ENCODE results near the gene VPS26C. TPM values are rescaled to one million over a fixed set of nuclear protein-coding genes. Genes with fewer than 3 reads are reported as not detected.

The VPS26C gene
- total RNA-seq, 1 experiment from 2014 or later: 46.2 TPM

GRCh38 chr21:37273911-37274690, 7.0 kb upstream of the VPS26C start:
- Histone ChIP-seq H2AFZ (no peak overlapping the region), H3K4me2 (no peak overlapping the region), H3K79me2 (ENCODE audit: low read depth) (no peaks in the 10 kb centered on the region), H3F3A (ENCODE audit: insufficient read depth, low read depth) (peaks cover 6% of the 10 kb centered on the region; the same call in 1 of the 2 replicates), H3K27me3 (ENCODE audit: insufficient read depth, low read depth) (no peaks in the 10 kb centered on the region), H4K20me1 (ENCODE audit: insufficient read depth) (no peaks in the 10 kb centered on the region), H3K9me3 (ENCODE audit: insufficient read depth, low read depth) (no peaks in the 10 kb centered on the region), H3K36me3 (ENCODE audit: low read depth) (no peaks in the 10 kb centered on the region), H3K27ac (no peak overlapping the region), H3K4me3 (no peak overlapping the region), H3K4me1 (replicated peaks; ENCODE audit: insufficient read depth) (peaks cover 15% of the 10 kb centered on the region), H3K9me2 (ENCODE audit: insufficient read depth) (no peaks in the 10 kb centered on the region)
- ChIA-PET POLR2A (ENCODE audit: unreplicated experiment) (interaction anchor here (0.5 to 0.6 kb wide), 2 partner anchors 92 to 100 kb away, joined by 4 read pairs; partner anchors contain the start of gene DYRK1A), CTCF (no interaction called here)
- intact Hi-C loops (cut with micrococcal nuclease; ENCODE audit: unreplicated experiment): no loop called here
- DNase-seq: no peak
- no TSS peak for BruUV-seq (replicated peaks)
- TF ChIP-seq CTCF (conservative IDR thresholded peaks at IDR 0.05) (no peak), EZH2 (IDR thresholded peaks at IDR 0.05; ENCODE audit: low read depth) (no peak)

GRCh38 chr21:37273440-37273839, 6.3 kb upstream of the VPS26C start:
- H3K79me2 ChIP-seq (ENCODE audit: low read depth): 0 out of 2 replicates have a peak, but pooled peaks cover 4% of the 10 kb centered on the region
- no peak overlapping the region for H3K27ac ChIP-seq
- ChIA-PET POLR2A (ENCODE audit: unreplicated experiment) (interaction anchor here (0.5 kb wide), 1 partner anchor 93 kb away, joined by 4 read pairs; the partner anchor contains the start of gene DYRK1A), CTCF (no interaction called here)
- no peak overlapping the region for H2AFZ ChIP-seq
- H4K20me1 ChIP-seq (ENCODE audit: insufficient read depth): no peaks in the 10 kb centered on the region
- no peaks in the 10 kb centered on the region for H3K36me3 ChIP-seq (ENCODE audit: low read depth)
- DNase-seq: no peak
- intact Hi-C loops (cut with micrococcal nuclease; ENCODE audit: unreplicated experiment): no loop called here
- no peaks in the 10 kb centered on the region for H3K9me2 ChIP-seq (ENCODE audit: insufficient read depth)
- no peak overlapping the region for H3K4me2 ChIP-seq
- H3K9me3 ChIP-seq (ENCODE audit: insufficient read depth, low read depth): no peaks in the 10 kb centered on the region
- TF ChIP-seq EZH2 (IDR thresholded peaks at IDR 0.05; ENCODE audit: low read depth) (no peak), CTCF (conservative IDR thresholded peaks at IDR 0.05) (no peak)
- H3K4me3 ChIP-seq: no peak overlapping the region
- peaks cover 18% of the 10 kb centered on the region for H3K4me1 ChIP-seq (replicated peaks; ENCODE audit: insufficient read depth)
- no TSS peak for BruUV-seq (replicated peaks)
- no peaks in the 10 kb centered on the region for H3K27me3 ChIP-seq (ENCODE audit: insufficient read depth, low read depth)
- H3F3A ChIP-seq (ENCODE audit: insufficient read depth, low read depth): peaks cover 9% of the 10 kb centered on the region; the same call in 1 of the 2 replicates

GRCh38 chr21:37272897-37273296, 5.8 kb upstream of the VPS26C start:
- no TSS peak for BruUV-seq (replicated peaks)
- intact Hi-C loops (cut with micrococcal nuclease; ENCODE audit: unreplicated experiment): no loop called here
- Histone ChIP-seq H3K4me1 (replicated peaks; ENCODE audit: insufficient read depth) (peaks cover 20% of the 10 kb centered on the region), H2AFZ (no peak overlapping the region), H3K9me2 (ENCODE audit: insufficient read depth) (no peaks in the 10 kb centered on the region), H3F3A (ENCODE audit: insufficient read depth, low read depth) (peaks cover 14% of the 10 kb centered on the region; the same call in 1 of the 2 replicates), H3K9me3 (ENCODE audit: insufficient read depth, low read depth) (no peaks in the 10 kb centered on the region), H3K4me3 (no peak overlapping the region), H3K27ac (no peak overlapping the region), H3K79me2 (ENCODE audit: low read depth) (0 out of 2 replicates have a peak, but pooled peaks cover 7% of the 10 kb centered on the region), H4K20me1 (ENCODE audit: insufficient read depth) (no peaks in the 10 kb centered on the region), H3K4me2 (no peak overlapping the region), H3K36me3 (ENCODE audit: low read depth) (no peaks in the 10 kb centered on the region), H3K27me3 (ENCODE audit: insufficient read depth, low read depth) (no peaks in the 10 kb centered on the region)
- ChIA-PET POLR2A (ENCODE audit: unreplicated experiment) (no interaction called here), CTCF (no interaction called here)
- no peak for TF ChIP-seq CTCF (conservative IDR thresholded peaks at IDR 0.05)
- no peak for TF ChIP-seq EZH2 (IDR thresholded peaks at IDR 0.05; ENCODE audit: low read depth)
- DNase-seq: no peak
